GM21786 (cell line): Measurements from ENCODE around the gene COPS9.

ENCODE experiments used
- ATAC-seq: cut with Tn5 transposase; IDR thresholded peaks from one replicate; pipeline ENCODE4 v1.9.1; 2021; ENCODE audit not compliant: unreplicated experiment

COPS9 gene

GRCh38 chr2:240166761-240167587 is 30.9 kb upstream of the COPS9 start:
- no peak for ATAC-seq

- ATAC-seq, result no peak
Observed at GRCh38 chr2:240166191-240166590, 30.1 kb upstream of the COPS9 start.

GRCh38 chr2:240165661-240166060 is 29.6 kb upstream of the COPS9 start:
- no peak for ATAC-seq

- ATAC-seq, result no peak
Observed at GRCh38 chr2:240165034-240165433, 28.9 kb upstream of the COPS9 start.

- ATAC-seq, result no peak
Observed at GRCh38 chr2:240164586-240164985, 28.5 kb upstream of the COPS9 start.

GRCh38 chr2:240163844-240164574 is 27.9 kb upstream of the COPS9 start:
- no peak for ATAC-seq

- no peak for ATAC-seq
Observed at GRCh38 chr2:240162939-240163714, 27.0 kb upstream of the COPS9 start.

- ATAC-seq, result no peak
Observed at GRCh38 chr2:240162531-240162930, 26.4 kb upstream of the COPS9 start.

GRCh38 chr2:240162032-240162431 is 25.9 kb upstream of the COPS9 start:
- no peak for ATAC-seq

GRCh38 chr2:240161087-240161750 is 25.1 kb upstream of the COPS9 start:
- no peak for ATAC-seq

GRCh38 chr2:240160291-240161086 is 24.4 kb upstream of the COPS9 start:
- no peak for ATAC-seq

- ATAC-seq, result no peak
Observed at GRCh38 chr2:240159251-240159839, 23.2 kb upstream of the COPS9 start.

GRCh38 chr2:240157147-240157470 is 21.0 kb upstream of the COPS9 start:
- no peak for ATAC-seq

- ATAC-seq, result no peak
Observed at GRCh38 chr2:240156435-240157146, 20.5 kb upstream of the COPS9 start.

GRCh38 chr2:240155745-240156390 is 19.8 kb upstream of the COPS9 start:
- no peak for ATAC-seq

GRCh38 chr2:240155048-240155744 is 19.1 kb upstream of the COPS9 start:
- no peak for ATAC-seq

- ATAC-seq, result no peak
Observed at GRCh38 chr2:240154606-240155005, 18.5 kb upstream of the COPS9 start.

- no peak for ATAC-seq
Observed at GRCh38 chr2:240153418-240153817, 17.3 kb upstream of the COPS9 start.
